Neural progenitor cell (in vitro differentiated cells): Measurements from ENCODE around the gene GNL1.
"Not testable (repeated sequence)": the region's sequence is repeated elsewhere in the genome, so short reads cannot be mapped to it uniquely, and the experiment has no call there.

Experiments used
- EZH2 ChIP-seq: fragments of 200-600 bp; sonication (generic); IDR thresholded peaks from 2 replicates; pipeline ENCODE4 v1.6.1; 2017; ENCODE audit warnings: antibody characterized with exemption, mild to moderate bottlenecking, moderate library complexity
- EZH2phosphoT487 ChIP-seq: fragments of 200-600 bp; sonication (generic); IDR thresholded peaks from 2 replicates; pipeline ENCODE4 v1.6.1; 2017; ENCODE audit warnings: antibody characterized with exemption
- TF ChIP-seq, protein P1 (sequence below): fragments of 200-600 bp; sonication (generic); IDR thresholded peaks from 2 replicates; pipeline ENCODE4 v1.5.1; 2017; ENCODE audit warnings: antibody characterized with exemption, mild to moderate bottlenecking

DNA sequence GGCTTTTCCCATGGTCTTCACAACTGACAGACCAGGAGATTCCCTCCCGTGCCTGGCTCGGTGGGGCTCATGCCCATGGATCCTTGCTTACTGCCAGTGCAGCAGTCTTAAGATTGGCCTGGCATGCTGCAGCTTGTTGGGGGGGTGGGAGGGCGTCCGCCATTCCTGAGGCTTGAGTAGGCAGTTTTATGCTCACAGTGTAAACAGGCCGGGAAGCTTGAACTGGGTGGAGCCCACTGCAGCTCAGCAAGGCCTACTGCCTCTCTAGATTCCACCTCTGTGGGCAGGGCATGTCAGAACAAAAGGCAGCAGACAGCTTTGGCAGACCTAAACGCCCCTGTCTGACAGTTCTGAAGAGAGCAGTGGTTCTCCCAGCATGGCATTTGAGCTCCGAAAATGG is 35.2 kb downstream of the GNL1 start:
- TF ChIP-seq, protein P1, sequence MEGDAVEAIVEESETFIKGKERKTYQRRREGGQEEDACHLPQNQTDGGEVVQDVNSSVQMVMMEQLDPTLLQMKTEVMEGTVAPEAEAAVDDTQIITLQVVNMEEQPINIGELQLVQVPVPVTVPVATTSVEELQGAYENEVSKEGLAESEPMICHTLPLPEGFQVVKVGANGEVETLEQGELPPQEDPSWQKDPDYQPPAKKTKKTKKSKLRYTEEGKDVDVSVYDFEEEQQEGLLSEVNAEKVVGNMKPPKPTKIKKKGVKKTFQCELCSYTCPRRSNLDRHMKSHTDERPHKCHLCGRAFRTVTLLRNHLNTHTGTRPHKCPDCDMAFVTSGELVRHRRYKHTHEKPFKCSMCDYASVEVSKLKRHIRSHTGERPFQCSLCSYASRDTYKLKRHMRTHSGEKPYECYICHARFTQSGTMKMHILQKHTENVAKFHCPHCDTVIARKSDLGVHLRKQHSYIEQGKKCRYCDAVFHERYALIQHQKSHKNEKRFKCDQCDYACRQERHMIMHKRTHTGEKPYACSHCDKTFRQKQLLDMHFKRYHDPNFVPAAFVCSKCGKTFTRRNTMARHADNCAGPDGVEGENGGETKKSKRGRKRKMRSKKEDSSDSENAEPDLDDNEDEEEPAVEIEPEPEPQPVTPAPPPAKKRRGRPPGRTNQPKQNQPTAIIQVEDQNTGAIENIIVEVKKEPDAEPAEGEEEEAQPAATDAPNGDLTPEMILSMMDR, result not testable (repeated sequence)
- not testable (repeated sequence) for TF ChIP-seq EZH2, EZH2phosphoT487
